M059J (cell line): Measurements from ENCODE around the gene DPYSL4. TPM values are rescaled to one million over a fixed set of nuclear protein-coding genes. Genes with fewer than 3 reads are reported as not detected.
"Not testable (repeated sequence)": the region's sequence is repeated elsewhere in the genome, so short reads cannot be mapped to it uniquely, and the experiment has no call there.

Experiments used
- DNase-seq: peaks from one replicate; pipeline ENCODE4 v3.0.0-alpha.2; 2012; ENCODE audit warnings: low read depth
- total RNA-seq: library from RNA; depleted of rRNA; stranded (reverse); fragments of >200 nt; shearing (Covaris generic); gene quantifications from 2 replicates; pipeline ENCODE4 v1.2.3, GENCODE V29; 2014

The DPYSL4 gene
- total RNA-seq, 1 experiment from 2014 or later = 6.0 TPM

DNA sequence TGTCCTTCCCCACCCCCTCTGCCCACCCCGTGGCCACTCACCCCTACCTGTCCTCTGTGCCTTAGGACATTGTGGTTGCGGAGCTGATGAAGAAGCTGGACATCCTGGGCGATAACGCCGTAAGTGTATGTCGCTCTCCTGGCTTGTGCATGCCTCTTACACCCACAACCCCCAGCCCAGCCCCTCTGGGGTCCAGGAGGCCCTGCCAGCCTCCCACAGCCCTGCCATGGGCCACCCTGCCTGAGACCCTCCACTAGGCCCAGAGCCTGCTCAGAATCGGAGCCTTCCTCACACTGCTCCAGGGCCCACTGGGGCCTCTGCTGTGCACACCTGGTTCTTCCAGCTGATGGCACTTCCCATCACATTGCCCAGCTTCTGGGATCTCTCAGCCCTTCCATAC, 36.8 kb upstream of the DPYSL4 start:
- DNase-seq = no peak

DNA sequence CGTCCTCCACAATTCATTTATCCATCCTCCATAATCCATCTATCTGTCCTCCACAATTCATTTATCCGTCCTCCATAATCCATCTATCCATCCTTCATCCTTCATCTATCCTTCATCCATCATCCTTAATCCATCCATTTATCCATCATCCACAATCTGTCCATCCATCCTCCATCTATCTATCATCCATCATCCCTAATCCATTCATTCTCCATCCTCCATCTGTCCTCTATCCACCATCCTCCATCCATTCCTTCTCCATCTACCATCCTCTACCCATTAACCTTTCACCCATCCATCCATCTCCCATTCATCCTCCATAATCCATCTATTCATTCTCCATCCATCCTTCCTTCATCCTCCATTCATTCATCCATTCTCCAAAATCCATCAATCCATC, 36.0 kb upstream of the DPYSL4 start:
- DNase-seq = no peak

GRCh38 chr10:132151286-132151950, 35.3 kb upstream of the DPYSL4 start:
- no peak for DNase-seq

GRCh38 chr10:132151951-132152505, 34.7 kb upstream of the DPYSL4 start:
- no peak for DNase-seq

DNA sequence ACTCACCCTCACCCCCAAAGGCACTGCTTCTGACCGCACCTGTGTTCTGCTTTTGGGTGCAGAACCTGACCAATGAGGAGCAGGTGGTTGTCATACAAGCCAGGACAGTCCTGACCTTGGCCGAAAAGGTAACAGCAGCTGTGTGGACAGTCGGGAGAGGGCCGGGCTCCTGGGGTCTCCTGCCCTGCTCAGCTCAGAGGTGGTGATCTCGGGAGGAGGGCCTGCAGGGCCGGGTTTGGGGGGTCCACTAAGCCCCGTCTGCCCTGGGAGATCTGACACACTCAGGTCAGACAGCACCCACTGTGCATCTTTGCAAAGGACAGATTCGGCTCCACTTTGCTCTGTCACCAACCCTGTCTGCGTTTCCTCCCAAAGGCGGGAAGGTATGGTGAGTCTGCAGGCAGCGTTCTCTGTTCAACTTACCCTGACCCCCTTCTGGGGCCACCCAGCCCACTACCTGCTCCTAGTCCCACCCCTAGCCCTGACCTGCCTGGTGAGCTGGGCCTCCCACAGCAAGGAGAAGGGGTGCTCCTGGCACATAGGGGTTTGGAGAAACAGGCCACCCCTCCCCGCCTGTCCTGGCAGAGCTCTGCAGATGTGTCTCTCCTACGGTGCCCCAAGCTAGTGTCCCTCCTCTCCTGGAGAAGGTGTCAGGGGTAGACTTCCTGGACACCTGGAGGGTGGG, 33.7 kb upstream of the DPYSL4 start:
- DNase-seq = no peak

DNA sequence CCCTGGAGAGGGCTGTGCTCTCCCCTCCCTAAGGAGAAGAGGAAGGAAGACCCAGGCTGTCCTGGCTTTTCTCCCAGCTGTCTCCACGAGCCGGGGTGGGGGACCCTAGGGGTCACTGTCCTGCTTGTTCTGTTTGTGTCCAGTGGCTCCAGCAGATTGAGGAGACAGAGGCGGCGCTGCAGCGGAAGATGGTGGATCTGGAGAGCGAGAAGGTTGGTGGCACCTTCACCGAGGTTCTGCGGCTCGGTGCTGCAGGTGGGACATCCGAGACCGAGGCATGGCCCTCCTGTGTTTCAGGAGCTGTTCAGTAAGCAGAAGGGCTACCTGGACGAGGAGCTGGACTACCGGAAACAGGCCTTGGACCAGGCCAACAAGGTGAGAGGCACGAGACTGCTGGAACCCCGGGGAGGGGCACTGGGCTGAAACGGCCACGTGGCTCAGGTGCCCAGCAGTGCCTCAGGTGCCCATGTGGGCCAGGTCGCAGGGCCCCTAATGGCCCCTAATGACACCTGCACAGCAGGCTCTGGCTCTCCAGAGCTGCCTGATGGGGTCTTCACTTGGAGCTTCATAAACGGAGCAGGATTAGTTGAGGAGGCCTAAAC, 33.0 kb upstream of the DPYSL4 start:
- DNase-seq = no peak

- DNase-seq = no peak
Observed at GRCh38 chr10:132154440-132154839, 32.3 kb upstream of the DPYSL4 start.

DNA sequence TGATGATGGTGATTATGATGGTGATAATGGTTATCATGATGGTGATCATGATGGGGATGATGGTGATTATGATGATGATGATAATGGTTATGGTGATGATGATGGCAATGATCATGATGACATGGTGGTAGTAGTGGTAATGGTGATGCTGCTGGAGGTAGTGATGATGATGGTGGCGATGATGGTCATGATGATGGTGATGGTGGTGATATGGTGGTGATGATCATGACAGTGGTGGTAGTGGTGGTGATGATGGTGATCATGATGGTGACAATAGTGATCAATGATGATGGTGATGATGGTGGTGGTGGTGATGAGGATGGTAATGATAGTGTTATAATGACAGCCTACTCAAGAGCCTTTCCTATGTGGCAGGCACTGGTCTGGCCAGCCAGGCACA, 31.8 kb upstream of the DPYSL4 start:
- no peak for DNase-seq

- no peak for DNase-seq
Observed at GRCh38 chr10:132155723-132156381, 30.9 kb upstream of the DPYSL4 start.

GRCh38 chr10:132156382-132156781, 30.4 kb upstream of the DPYSL4 start:
- no peak for DNase-seq

- DNase-seq = no peak
Observed at GRCh38 chr10:132157101-132157500, 29.6 kb upstream of the DPYSL4 start.

DNA sequence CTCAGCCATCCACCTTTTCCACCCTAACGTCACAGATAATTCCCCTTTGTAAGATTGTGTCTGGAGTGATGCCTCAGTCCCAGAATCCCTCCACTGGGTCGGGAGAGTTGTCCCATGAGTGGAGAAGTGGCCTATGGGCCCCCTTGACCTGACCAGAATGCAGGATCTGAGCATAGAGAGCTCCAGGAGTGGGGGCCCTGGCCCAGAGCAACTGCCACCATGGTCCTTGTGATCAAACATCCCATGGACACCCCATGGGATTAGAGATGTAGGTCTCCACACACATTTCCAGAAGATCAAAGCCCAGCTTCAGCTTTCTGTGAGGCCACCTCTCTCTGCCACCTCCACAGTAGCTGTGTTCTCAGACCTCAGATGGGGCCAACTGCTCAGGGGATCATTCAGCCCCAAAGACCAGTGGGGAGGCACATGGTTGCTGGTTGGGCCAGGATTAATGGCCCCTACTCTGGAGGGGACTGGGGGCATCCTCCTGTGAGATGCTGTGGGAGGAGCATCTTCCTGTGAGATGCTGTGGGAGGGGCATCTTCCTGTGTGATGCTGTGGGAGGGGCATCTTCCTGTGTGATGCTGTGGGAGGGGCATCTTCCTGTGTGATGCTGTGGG, 28.5 kb upstream of the DPYSL4 start:
- DNase-seq = no peak

- no peak for DNase-seq
Observed at GRCh38 chr10:132158823-132159222, 27.9 kb upstream of the DPYSL4 start.

DNA sequence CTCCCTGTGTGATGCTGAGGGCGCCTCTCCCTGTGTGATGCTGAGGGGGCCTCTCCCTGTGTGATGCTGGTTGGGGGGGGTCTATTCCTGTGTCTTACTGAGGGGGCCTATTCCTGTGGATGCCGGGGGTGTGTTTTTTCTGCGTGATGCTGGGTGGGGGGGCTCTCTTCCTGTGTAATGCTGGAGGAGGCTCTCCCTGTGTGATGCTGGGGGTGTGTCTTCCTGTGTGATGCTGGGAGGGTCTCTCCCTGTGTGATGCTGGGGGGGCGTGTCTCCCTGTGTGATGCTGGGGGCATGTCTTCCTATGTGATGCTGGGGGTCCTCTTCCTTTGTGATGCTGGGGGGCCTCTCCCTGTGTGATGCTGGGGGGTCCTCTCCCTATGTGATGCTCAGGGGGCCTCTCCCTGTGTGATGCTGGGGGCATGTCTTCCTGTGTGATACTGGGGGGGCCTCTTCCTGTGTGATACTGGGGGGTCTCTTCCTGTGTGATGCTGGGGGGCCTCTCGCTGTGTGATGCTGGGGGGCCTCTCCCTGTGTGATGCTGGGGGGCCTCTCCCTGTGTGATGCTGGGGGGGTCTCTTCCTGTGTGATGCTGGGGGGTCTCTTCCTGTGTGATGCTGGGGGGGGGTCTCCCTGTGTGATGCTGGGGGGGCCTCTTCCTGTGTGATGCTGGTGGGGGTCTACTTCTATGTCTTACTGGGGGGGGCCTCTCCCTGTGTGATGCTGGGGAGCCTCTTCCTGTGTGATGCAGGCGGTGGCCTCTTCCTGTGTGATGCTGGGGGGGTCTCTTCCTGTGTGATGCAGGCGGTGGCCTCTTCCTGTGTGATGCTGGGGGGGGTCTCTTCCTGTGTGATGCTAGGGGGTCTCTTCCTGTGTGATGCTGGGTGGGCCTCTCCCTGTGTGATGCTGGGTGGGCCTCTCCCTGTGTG, 27.2 kb upstream of the DPYSL4 start:
- DNase-seq = not testable (repeated sequence)

GRCh38 chr10:132160231-132160630, 26.5 kb upstream of the DPYSL4 start:
- not testable (repeated sequence) for DNase-seq

GRCh38 chr10:132160834-132161622, 25.7 kb upstream of the DPYSL4 start:
- not testable (repeated sequence) for DNase-seq

- DNase-seq = no peak
Observed at GRCh38 chr10:132162021-132162531, 24.7 kb upstream of the DPYSL4 start.

- no peak for DNase-seq
Observed at GRCh38 chr10:132162590-132163277, 24.0 kb upstream of the DPYSL4 start.

DNA sequence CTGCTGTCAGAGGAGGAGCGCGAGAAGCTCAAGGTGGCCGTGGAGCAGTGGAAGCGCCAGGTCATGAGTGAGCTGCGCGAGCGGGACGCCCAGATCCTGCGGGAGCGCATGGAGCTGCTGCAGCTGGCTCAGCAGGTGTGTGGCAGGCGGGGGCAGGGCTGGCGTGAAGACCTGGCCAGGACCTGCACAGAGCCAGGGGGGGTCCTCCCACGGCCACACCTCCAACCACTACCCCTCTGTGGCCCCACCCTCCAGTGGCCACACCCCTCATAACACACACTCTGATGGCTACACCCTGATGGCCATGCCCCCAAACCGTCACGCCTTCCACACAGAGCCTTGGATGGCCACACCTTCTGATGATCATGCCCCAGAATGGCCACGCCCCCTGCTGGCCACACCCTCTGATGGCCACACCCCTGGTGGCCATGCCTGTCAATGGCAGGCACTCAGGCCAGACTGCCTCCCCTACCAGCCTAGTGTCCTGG, 23.4 kb upstream of the DPYSL4 start:
- peak; percentile 15 for DNase-seq
